ENCODE data around the gene SGTA.

SGTA gene

DNA sequence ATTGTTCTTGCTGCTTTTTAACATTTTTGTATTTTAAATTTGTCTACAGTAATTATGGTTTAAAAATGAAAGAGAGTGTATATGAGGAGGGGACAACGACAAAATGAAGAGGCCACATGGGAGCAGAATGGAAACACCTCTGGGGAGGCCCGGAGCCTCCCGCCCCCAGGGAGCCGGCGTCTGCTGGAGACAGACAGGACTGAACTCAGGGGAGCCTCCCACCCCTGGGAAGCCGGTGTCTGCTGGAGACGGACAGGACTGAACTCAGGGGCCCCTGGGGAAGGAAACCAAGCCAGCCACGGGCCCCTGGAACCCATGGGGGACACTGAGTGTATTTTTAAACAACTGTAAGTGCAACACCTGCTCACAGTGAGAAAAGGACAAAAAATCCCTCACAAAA, 26.6 kb downstream of the SGTA start:
- Histone ChIP-seq H3K27me3 (ENCODE audit: insufficient read depth, low read depth, severe bottlenecking) (no peaks in the 10 kb centered on the region), H3K36me3 (peaks cover 75% of the 10 kb centered on the region), H3K4me3 (ENCODE audit: low read depth, low read length) (no peak overlapping the region), H3K9me3 (ENCODE audit: severe bottlenecking) (no peaks in the 10 kb centered on the region), H3K27ac (no peak overlapping the region)
- DNase-seq, result no peak
- TF ChIP-seq, protein P1, sequence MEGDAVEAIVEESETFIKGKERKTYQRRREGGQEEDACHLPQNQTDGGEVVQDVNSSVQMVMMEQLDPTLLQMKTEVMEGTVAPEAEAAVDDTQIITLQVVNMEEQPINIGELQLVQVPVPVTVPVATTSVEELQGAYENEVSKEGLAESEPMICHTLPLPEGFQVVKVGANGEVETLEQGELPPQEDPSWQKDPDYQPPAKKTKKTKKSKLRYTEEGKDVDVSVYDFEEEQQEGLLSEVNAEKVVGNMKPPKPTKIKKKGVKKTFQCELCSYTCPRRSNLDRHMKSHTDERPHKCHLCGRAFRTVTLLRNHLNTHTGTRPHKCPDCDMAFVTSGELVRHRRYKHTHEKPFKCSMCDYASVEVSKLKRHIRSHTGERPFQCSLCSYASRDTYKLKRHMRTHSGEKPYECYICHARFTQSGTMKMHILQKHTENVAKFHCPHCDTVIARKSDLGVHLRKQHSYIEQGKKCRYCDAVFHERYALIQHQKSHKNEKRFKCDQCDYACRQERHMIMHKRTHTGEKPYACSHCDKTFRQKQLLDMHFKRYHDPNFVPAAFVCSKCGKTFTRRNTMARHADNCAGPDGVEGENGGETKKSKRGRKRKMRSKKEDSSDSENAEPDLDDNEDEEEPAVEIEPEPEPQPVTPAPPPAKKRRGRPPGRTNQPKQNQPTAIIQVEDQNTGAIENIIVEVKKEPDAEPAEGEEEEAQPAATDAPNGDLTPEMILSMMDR (IDR thresholded peaks at IDR 0.05; ENCODE audit: low read depth, low read length), result no peak

DNA sequence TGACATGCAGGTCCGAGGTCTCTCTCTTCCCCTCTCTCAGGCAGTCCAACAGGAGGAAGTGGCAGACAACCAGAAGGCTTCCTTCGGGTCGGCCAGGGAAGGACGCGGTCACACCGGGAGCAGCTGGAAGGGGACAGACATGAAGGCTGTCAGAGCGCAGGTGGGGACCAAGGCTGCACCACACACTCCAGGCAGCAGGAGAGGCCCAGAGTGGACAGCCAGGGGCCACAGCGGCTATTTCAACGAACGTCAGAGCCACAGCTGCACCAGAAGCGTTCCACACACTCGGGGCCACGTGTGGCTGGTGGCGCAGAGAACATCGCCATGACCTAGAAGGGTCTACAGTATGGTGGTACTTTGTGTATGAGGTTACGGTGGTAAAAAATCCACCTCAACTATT, 27.3 kb downstream of the SGTA start:
- no peak overlapping the region for H3K27ac ChIP-seq
- H3K36me3 ChIP-seq, result peaks cover 69% of the 10 kb centered on the region
- DNase-seq, result no peak
- no peak overlapping the region for H3K4me3 ChIP-seq (ENCODE audit: low read depth, low read length)
- TF ChIP-seq, protein P1 (IDR thresholded peaks at IDR 0.05; ENCODE audit: low read depth, low read length), result no peak
- H3K27me3 ChIP-seq (ENCODE audit: insufficient read depth, low read depth, severe bottlenecking), result no peaks in the 10 kb centered on the region
- no peaks in the 10 kb centered on the region for H3K9me3 ChIP-seq (ENCODE audit: severe bottlenecking)

DNA sequence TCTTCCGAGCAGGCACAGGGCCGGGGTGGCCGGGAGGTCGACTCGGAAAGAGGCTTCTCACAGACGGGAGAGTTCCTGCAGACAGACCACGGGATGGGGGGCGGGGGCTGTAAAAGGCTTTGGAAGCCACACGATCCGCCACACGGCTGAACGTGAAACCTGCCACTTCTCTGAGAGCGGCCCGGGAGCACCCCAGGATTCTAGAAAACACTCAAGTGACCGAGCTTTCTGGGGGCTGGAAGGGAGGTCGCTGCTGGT, 27.7 kb downstream of the SGTA start:
- no peak for DNase-seq
- H3K9me3 ChIP-seq (ENCODE audit: severe bottlenecking), result no peaks in the 10 kb centered on the region
- H3K36me3 ChIP-seq, result peaks cover 65% of the 10 kb centered on the region
- TF ChIP-seq, protein P1 (IDR thresholded peaks at IDR 0.05; ENCODE audit: low read depth, low read length), result no peak
- H3K27ac ChIP-seq, result no peak overlapping the region
- no peaks in the 10 kb centered on the region for H3K27me3 ChIP-seq (ENCODE audit: insufficient read depth, low read depth, severe bottlenecking)
- H3K4me3 ChIP-seq (ENCODE audit: low read depth, low read length), result no peak overlapping the region

DNA sequence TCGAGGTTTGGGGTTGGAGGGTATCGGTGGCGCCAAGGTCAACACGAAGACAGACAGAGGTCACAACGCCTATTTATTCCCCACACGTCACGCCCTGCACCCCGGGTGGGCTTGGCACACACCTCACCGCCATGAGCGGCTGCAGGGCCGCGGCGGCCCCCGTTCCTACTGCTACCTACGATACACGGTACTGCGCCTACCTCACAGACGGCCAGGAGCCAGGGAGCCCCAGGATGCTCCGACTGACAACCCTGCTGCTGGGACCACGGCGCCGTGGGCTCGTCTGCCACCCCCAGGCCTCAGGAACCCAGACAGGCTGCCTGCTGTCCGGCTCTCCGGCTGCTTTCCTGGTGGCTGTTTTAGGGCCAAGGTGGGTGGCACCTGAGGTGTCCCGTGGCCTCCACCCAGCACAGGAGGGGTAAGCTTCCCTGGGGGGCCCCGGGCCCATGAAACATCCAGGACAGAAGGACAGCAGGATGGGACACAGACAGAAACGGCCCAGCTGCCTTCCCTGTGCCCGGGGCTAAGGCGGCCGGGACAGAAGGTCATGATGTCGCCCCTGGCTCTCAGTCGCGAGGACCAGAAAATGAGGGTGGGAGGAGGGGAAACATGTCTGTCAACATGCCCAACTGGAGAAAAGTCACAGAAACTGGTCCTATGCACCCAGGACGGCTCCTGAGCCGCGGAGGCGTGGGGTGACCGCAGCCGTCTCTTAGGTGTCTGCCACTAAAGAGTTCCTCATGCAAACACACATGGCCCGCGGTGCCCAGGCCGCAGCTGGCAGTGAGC, 28.2 kb downstream of the SGTA start:
- no peak overlapping the region for H3K27ac ChIP-seq
- no peak overlapping the region for H3K4me3 ChIP-seq (ENCODE audit: low read depth, low read length)
- TF ChIP-seq, protein P1 (IDR thresholded peaks at IDR 0.05; ENCODE audit: low read depth, low read length), result no peak
- no peaks in the 10 kb centered on the region for H3K9me3 ChIP-seq (ENCODE audit: severe bottlenecking)
- peaks cover 62% of the 10 kb centered on the region for H3K36me3 ChIP-seq
- no peaks in the 10 kb centered on the region for H3K27me3 ChIP-seq (ENCODE audit: insufficient read depth, low read depth, severe bottlenecking)
- DNase-seq, result no peak

DNA sequence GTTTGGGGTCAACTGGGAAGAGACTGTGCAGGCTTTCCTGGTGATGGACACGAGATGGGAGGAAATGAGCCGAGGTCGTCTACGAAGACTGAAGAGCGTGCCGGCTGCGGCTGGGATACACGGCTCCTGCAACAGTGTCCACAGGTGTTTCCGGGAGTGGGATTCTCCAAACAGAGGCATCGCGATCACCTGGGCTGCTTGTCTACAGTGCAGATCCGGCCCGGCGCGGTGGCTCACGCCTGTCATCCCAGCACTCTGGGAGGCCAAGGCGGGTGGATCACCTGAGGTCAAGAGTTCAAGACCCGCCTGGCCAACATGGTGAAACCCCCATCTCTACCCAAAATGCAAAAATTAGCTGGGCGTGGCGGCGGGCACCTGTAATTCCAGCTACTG, 31.6 kb downstream of the SGTA start:
- H3K27ac ChIP-seq, result no peak overlapping the region
- no peak overlapping the region for H3K4me3 ChIP-seq (ENCODE audit: low read depth, low read length)
- no peaks in the 10 kb centered on the region for H3K27me3 ChIP-seq (ENCODE audit: insufficient read depth, low read depth, severe bottlenecking)
- H3K36me3 ChIP-seq, result peaks cover 32% of the 10 kb centered on the region
- no peaks in the 10 kb centered on the region for H3K9me3 ChIP-seq (ENCODE audit: severe bottlenecking)
- TF ChIP-seq, protein P1 (IDR thresholded peaks at IDR 0.05; ENCODE audit: low read depth, low read length), result no peak
- DNase-seq, result no peak

Measured in WERI-Rb-1 (cell line).